ENCODE measurements around the gene DDX11.
"Not testable (repeated sequence)": the region's sequence is repeated elsewhere in the genome, so short reads cannot be mapped to it uniquely, and the experiment has no call there.

The DDX11 gene

DNA sequence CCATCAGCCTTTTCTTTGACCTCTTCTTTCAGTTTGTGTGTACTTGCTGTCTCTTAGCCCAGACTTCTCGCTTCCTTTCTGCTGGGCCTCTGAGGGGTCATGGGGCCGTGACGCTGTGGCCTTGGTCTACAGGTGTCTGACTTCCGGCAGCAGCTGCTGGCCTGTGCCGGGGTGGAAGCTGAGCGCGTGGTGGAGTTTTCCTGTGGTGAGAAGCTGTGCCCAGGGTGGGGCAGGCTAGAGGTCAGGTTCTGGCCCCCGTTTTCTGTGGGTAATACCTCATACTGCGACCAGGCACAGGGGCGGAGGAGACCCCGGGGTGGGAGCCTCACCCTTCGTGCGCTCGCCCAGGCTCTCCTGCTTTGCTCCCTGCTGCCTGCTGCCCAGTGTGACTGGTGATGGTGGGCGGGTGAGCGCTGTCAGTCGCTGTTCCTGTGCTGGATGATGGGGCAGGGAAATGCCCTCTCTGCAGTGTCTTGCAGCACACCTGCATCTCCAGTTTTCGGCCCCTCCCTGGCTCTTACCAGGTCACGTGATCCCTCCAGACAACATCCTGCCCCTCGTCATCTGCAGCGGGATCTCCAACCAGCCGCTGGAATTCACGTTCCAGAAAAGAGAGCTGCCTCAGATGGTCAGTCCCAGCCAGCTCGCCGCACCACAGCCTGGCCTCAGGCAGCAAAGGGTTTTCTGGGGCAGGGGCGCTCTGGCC lies 27.0 kb downstream of the DDX11 start:
- DNase-seq: not testable (repeated sequence)

DNA sequence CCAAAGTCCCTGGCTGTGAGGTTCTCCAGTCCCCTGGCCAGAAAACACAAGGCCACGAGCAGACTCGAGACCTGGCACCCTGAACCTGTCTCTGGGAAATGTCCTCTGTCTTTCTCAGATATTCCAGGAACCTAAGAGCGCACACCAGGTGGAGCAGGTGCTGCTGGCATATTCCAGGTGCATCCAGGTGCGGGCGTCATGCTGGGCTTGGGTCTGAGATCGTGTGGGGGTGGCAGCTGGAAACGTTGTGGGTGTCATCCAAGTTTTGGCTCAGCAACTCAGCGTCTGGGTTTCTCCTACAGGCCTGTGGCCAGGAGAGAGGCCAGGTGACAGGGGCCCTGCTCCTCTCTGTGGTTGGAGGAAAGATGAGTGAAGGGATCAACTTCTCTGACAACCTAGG lies 28.5 kb downstream of the DDX11 start:
- DNase-seq: not testable (repeated sequence)

- not testable (repeated sequence) for DNase-seq
Observed at GRCh38 chr12:31102596-31102995, 28.9 kb downstream of the DDX11 start.

DNA sequence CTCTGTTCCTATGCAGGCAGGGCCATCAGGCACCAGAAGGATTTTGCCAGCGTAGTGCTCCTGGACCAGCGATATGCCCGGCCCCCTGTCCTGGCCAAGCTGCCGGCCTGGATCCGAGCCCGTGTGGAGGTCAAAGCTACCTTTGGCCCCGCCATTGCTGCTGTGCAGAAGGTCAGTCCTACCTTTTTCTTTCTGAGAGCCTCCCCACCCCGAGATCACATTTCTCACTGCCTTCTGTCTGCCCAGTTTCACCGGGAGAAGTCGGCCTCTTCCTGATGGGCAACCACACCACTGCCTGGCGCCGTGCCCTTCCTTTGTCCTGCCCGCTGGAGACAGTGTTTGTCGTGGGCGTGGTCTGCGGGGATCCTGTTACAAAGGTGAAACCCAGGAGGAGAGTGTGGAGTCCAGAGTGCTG lies 29.9 kb downstream of the DDX11 start:
- DNase-seq: peak; percentile 84

DNA sequence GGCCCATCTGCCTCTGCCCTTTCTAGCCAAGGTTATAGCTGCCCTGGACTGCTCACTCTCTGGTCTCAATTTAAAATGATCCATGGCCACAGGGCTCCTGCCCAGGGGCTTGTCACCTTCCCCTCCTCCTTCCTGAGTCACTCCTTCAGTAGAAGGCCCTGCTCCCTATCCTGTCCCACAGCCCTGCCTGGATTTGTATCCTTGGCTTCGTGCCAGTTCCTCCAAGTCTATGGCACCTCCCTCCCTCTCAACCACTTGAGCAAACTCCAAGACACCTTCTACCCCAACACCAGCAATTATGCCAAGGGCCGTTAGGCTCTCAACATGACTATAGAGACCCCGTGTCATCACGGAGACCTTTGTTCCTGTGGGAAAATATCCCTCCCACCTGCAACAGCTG lies 30.6 kb downstream of the DDX11 start:
- DNase-seq: not testable (repeated sequence)

DNA sequence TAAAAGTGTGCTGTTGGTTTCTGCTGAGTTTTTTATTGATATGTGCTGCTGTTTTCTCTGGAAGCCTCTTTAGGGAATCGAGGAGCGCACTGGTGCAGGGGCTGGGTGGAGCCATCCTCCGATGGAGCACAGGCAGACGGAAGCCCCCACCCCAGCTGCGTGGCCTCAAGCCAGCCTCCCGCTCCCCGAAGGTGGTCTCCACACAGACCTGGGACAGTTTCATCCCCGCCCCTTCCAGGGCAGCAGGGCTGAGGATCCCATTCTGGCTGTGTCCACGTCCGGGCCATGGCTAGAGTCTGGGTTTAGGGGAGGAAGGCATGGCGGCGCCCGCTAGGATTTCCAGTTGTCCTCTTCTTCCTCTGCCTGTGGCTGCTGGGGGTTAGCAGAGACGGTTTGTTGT lies 31.1 kb downstream of the DDX11 start:
- not testable (repeated sequence) for DNase-seq

GRCh38 chr12:31105668-31106067 lies 32.0 kb downstream of the DDX11 start:
- DNase-seq: no peak

DNA sequence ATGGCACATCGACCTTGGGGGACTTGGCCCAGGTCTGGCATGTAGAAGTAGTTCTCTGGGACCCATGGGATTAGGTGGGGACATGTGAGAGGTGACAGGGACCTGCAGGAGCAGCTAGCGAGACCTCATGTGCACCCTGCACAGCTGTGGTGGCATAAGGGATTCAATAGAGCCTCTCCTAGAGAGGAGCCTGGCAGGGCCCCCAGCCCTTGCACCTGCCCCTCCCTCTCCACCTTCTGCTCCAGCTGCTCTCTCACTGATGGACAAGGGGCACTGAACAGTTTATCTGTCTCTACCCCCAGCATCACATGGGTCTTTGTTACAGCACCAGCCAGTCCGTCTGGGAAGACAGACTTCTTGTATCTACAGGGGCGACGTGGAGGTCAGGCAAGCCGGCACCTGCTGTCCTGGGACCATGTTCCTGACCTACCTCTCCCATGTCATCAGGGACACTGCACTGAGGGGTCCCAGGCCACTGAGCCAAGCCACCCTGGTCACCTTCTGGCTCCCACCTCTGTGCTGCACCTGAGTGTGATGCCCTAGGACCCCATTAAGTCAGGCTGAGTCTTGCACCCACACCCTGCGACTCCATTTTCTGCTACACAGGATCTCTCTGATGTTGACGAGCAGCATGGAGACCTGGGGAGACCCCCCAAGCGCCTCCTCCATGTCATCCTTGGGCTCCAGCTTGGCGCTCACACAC lies 32.6 kb downstream of the DDX11 start:
- DNase-seq: peak; percentile 37

DNA sequence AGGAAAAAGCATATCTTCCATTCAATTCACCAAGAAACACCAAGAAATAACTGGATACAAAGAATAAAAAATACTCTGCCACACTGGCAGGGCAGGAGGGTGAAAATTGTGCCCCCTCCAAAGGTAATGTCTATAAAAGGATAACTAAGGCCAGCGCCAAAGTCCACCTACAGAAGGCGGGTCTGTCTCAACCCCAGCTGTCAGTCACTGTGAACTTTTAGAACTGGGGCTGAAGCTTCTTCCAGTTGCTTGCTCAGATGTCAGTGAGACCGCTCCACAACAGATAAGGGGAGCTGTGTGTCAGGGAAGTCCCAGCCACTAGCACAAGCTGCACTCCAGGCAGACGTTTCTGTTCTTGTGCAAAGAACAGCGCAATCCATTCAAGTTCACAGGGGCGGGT lies 36.1 kb downstream of the DDX11 start:
- DNase-seq: not testable (repeated sequence)

- not testable (repeated sequence) for DNase-seq
Observed at GRCh38 chr12:31110263-31110662, 36.6 kb downstream of the DDX11 start.

DNA sequence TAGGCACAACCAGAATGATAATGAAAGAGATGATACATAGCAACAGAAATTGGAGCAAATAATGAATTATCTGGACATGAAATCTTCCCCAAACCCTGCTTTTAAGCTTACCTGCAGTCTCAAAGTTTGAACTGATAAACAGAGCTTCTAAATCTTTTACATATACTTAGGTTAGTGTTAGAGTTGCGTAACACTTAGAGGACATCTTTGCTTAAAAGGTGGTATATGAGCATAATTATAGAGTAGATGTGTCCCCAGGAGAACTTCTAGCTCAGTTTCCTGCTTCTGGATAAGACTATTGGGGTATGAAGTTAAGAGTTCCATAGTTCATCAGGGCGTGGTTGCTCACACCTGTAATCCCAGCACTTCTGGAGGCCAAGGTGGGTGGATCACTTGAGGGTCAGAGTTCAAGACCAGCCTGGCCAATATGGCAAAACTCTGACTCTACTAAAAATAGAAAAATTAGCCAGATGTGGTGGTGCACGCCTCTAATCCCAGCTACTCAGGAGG lies 41.5 kb downstream of the DDX11 start:
- not testable (repeated sequence) for DNase-seq

- DNase-seq: not testable (repeated sequence)
Observed at GRCh38 chr12:31116846-31117202, 43.2 kb downstream of the DDX11 start.

GRCh38 chr12:31117203-31118011 lies 43.7 kb downstream of the DDX11 start:
- DNase-seq: peak; percentile 20

DNA sequence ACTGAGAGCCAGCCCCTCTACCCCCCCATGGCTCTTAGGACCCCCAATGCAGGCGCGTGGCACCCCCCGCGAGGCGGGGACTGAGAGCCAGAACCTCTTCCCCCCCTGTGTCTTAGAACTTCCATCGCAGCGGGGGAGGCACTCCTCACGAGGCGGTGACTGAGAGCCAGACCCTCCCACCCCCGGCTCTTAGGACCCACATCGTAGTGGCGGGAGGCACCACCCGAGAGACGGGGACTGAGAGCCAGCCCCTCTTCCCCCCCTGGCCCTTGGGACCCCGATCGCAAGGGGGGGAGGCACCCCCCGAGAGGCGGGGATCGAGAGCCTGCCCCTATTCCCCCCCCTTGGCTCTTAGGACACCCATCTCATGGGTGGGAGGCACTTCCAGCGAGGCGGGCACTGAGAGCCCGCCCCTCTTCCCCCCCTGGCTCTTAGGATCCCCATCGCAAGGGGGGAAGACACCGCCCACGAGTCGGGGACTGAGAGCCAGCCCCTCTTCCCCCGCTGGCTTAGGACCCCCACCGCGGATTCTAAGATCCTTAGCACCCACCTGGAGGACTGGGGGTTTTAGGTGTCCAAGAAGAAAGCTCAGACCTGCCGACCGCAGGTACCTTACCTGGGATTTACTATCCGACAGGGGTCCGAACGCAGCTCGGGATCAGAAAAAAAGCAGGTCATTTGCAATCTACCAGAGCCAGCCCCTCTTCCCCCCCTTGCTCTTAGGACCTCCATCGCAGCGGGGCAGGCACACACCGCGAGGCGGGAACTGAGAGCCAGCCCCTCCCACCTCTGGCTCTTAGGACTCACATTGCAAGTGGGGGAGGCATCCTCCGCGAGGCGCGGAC lies 44.9 kb downstream of the DDX11 start:
- DNase-seq: peak; percentile 42

GRCh38 chr12:31119192-31119802 lies 45.6 kb downstream of the DDX11 start:
- no peak for DNase-seq

GRCh38 chr12:31119803-31120211 lies 46.1 kb downstream of the DDX11 start:
- no peak for DNase-seq

GRCh38 chr12:31120392-31121008 lies 46.8 kb downstream of the DDX11 start:
- DNase-seq: no peak

GRCh38 chr12:31121022-31121728 lies 47.5 kb downstream of the DDX11 start:
- not testable (repeated sequence) for DNase-seq

DNA sequence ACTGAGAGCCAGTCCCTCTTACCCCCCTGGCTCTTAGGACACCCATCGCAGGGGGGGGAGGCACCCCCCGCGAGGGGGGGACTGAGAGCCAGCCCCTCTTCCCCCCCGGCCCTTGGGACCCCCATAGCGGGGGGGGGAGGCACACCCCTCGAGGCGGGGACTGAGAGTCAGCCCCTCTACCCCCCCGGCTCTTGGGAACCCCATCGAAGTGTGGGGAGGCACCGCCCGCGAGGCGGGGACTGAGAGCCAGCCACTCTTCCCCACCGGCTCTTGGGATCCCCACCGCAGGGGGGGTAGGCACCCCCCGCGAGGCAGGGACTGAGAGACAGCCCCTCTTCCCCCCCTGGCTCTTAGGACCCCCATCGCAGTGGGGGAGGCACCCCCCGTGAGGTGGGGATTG lies 48.8 kb downstream of the DDX11 start:
- no peak for DNase-seq

DNA sequence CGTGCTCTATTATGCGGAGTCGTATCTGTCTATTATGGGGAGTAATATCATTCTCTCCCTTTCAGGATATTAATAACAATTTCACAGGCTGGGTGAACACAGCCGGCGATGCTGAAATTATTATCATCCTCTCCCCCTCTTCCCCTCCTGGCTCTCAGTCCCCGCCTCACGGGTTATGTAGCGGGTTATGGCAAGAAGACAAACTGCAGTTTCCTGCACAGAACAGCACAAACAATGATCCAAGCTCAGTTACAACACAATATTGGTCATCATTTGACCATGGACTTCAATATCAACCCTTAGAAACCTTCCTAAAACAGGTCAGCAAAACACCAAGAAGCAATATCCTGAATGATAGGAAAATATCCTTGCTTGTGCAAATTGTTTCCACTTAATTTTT lies 50.5 kb downstream of the DDX11 start:
- DNase-seq: not testable (repeated sequence)

GRCh38 chr12:31125171-31125570 lies 51.5 kb downstream of the DDX11 start:
- DNase-seq: not testable (repeated sequence)
